RPMI8226 (cell line): ENCODE measurements around the gene KYNU.
"Not testable (repeated sequence)": the region's sequence is repeated elsewhere in the genome, so short reads cannot be mapped to it uniquely, and the experiment has no call there.

Experiments
- DNase-seq: peaks from one replicate; pipeline ENCODE4 v3.0.0-alpha.2; 2015

KYNU gene

DNA sequence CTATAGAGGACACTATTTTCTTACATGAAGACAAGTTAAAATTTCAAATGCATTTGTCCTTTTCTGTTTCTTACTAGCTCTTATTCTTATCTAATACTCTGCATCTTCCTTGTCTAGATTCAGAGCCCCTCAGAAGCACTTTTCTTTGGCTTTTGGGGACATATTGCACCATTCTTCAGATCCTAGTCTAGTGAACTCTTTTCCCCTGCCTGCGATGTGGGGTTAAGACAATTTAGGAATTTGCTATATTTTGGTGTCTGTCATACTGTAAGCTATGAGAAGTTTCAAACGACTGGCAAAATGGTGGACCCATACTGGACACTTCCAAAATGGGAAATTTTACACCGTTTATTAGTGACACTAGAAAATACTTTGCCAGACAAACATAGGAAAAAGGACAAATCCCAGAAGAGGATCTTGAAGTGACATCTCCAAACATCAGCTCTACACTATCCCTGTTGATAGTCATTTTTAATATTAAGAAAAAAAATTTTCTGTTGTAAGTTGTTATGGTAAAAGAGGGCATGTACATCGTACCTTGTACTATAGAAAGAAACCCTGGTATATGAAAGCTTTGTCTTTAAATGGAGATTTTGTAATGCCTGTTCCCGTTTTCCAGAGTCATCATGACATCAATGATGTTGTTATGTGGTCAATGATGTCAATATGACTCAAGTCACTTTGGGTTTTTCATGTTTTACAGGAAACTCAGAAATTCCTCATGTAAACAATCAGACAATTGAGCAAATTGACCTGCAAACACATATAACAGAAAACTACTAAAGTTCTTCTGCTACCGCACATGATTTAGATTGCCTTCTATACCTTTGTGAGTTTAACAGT is 4.4 kb upstream of the KYNU start:
- DNase-seq, result no peak

DNA sequence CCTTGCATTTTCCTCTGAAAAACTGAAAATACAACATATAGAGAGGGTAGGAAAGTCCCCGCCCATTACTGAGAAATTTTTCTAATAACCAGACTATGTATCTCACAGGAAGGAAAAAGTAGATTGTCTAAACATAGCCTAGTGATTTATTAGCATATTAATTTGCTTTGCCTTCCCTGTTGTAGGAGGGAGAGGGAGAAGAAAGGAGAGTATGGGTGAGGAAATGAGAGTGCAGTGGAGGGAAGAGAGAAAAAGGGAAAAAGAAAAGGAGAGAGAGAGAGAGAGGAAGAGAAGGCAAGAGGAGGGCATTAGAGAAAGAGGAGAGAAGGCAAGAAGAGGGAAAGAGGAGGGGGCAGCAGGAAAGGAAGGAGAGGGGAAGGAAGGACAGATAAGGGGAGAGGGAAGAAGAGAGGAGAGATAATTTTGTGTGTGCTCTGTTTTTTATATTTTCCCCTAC is 3.6 kb upstream of the KYNU start:
- no peak for DNase-seq

DNA sequence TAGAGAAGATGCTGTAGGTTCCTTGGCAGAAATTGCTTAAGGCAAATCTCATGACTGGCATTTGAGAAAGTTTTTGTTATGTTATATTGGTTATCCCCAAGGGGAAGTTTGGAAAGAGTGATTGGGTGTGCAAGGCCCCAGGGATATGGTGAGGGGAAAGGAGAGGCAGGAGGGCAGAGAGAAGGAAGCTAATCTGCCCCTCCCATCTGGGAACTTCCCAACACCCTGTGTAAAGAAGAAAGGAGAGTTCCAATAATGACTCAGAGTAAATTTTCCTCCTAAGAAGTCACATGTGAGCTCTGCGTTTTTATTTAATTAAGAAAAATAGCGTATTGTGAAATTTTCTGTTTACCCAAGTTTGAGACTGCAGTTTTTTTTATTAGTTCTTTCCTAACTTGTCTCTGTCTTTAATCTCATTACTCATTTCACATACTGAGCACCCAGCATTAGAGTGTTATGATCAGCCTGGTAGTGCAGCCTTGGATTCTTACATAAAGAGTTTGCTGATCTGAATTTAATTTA is 3.1 kb upstream of the KYNU start:
- no peak for DNase-seq

DNA sequence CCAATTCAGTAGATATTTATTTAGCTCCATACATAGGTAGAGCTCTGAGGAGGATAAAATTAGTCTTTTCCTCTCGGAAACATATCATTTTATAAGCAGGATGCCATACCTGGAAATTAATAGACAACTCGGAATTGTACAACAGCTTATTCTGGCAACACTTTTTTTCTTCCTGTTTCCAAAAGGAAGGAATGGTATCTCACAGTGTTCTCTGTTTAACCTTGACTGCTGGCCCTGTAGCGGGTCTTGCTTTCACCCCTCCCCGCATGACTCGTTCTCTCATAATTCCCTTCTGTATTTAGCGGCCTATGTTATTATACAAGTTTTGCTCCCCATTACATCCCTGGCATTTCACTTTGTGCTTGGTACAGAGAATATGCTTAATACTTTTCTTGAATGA is 2.5 kb upstream of the KYNU start:
- DNase-seq, result no peak

DNA sequence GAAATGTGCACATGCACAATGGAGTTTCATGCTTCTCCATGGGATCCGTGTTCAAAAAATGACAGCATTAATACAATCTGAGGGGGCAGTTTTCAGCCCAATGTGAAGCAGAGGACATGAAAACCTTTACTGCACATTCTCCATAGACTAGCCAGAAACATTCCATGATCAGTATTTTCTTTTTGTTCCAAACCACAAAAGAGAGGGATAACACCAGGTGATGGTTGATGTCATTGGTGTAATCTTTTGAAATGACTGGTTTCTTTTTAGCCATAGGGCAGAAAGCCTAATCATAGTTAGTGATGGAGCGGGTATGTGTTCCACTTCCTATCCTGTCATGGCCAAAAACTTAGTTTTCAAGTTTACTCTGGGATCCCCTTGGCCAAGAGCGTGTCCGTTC is 1.8 kb upstream of the KYNU start:
- DNase-seq, result no peak

DNA sequence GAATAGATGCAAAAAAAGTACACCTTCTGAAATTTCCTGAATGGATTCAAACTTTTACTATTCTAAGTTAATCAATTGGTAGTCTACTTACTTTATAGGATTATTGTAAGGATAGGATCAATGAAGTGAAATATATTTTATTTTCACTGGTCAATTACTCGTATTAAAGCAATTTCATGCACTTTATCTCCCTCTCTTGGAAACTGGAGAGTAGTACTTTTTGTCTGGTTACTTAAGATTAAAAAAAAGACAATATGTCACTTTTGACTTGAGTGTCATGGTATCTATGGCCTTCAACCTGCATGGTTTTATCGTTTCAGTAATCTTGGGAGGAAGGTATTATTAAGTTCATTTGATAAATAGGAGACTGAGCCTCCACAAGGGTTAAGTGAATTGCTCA is 1.0 kb upstream of the KYNU start:
- no peak for DNase-seq

DNA sequence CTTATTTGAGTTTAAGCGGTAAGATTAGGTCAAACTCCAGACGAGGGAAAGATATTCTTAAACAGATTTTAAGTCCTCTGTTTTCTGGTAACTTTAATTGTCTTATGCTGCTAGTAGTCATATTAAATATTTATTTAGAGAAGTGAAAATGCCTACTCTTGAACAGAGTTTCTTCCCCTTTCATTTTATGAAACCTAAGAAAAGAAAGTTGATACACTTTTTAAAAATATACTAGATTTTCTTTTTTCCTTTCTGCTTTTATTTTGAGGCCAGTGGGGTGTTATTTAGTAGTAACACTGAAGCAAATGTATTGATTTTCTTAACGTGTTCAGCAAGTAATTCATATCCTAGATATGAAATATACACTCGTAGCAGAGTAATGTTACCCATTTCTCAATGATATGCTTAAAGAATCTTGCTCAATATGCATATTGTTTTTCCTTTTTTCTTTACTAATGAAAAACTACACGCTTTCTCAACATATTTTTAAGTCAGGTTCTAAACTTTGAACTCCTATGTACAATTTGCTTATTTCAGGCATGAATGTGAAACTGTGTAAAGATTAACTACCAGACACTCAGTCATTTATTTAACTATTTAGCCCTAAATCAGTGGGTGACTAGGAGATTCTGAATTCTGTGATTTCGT is 691 bp downstream of the KYNU start:
- no peak for DNase-seq

DNA sequence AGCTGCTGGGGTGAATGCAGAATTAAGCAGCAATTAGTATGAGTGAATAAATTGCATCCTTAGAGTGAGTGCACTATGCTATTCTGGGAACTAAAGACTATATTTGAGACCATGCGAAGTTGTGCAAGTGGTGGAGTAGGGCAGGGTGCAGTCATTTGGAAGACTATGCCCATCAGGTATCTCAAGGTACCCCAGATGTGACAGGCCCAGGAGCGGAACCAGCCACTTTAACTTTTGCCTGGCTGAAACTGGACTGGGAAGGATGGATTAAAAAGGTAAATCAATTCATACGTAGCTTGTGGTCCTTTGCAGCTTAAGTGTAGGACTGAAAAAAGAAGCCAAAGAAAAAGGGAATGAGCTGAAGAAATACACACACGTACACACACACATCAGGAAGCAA is 1.7 kb downstream of the KYNU start:
- no peak for DNase-seq

DNA sequence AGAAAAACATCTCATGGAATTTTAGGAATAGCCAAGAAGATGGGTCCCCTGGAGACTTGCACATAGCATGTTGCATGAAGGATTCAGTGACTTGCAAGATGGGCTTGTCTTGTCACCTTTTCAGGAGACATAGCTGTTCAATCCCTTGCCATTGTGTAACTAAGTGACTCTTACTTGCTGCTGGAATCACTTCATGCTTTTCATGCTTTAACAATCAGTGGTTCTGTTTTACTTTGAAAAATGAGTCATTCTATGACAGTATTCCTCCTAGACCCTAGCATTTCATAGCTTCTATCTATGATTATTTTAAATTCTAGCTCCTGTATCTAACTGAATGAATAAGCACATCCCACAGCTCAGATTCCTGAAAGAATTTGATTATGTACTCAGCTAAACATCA is 2.8 kb downstream of the KYNU start:
- DNase-seq, result no peak

DNA sequence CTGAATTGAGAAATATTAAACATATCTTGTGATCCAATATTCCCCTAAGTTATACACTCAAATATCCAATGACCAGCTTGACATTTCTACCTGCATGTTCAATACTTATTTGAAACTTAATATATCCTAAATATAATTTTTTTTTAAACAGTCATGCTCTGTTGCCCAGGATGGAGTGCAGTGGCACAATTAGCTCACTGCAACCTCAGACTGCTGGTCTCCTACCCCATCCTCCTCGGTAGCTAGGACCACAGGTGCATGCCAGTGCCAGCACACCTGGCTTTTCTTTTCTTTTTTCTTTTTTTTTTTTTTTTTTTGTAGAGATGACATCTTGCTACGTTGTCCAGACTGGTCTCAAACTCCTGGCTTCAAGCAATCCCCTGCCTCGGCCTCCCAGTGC is 4.2 kb downstream of the KYNU start:
- no peak for DNase-seq

DNA sequence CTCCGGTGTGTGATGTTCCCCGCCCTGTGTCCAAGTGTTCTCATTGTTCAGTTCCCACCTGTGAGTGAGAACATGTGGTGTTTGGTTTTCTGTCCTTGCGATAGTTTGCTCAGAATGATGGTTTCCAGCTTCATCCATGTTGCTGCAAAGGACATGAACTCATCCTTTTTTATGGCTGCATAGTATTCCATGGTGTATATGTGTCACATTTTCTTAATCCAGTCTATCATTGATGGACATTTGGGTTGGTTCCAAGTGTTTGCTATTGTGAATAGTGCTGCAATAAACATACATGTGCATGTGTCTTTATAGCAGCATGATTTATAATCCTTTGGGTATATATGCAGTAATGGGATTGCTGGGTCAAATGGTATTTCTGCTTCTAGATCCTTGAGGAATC is 5.0 kb downstream of the KYNU start:
- DNase-seq, result not testable (repeated sequence)

DNA sequence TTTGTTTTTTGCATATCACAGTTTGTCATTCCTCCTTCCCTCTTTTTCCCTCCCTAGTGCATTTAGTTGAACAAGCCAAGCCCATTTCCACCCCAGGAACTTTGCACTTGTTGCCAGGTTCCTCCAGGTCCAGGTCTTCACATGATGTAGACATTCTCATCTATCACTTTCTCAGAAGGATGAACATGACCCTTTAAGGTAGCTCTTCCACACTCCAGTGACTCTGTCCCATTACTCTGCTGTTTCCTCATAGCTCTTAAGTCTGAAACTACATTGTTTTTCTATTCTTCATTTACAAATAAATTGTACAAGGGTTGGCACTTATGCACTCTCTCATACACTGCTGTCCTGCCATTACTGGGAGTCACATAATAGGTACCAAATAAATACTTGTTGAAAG is 6.1 kb downstream of the KYNU start:
- DNase-seq, result no peak

DNA sequence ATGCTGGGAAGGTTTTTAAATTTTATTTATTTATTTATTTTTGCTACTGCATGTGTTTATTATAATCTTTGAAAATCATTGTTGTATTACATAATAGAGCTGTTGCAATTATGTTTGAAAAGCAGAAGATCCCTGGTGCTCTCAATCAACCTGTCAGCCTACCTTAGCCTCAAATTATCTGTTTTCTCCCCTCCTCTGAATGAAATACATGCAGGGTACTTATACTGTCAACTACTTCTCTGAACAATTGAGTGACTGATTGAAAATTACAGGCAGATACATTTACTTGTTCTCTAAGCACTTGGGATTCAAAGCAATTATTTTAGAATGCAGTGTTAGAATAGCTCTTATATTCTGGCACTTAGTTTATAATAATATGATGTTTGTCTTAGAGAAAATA is 8.1 kb downstream of the KYNU start:
- DNase-seq, result no peak

DNA sequence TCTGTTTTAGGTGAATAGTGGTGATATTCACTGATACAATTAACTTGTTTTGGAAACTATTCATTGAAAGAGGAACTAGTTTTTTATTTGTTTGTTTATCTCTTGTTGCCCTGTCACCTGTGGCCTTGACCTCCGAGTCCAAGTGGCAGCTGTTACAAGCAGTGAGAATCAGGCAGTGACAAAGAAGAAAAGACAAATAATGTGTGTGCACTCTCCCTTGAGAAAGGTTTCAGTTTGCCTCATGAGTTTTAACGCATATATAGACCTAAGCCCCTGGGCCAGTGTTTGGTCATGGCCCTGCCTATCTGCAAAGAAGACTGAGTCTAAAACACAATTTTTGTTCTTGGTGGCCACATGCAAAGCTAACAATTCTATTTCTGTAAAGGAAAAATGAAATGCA is 15.3 kb downstream of the KYNU start:
- no peak for DNase-seq

DNA sequence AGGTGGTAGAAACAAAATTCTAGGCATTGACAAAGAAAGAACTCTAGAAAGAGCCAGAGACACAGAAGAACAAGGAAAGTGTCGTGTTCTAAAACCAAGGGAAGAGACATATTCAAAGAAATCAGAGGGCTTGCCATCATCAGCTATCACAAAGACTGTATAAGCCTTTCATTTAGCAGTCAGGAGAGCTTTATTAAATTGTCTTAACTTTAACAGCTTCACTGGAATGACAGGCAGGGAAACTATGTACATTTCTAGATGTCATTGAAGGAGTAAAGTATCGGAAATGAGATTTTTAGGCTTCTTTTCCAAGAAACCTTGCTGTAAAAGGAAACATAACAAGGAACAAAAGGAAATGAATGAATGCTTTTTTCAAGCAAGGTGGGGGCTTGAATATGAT is 15.8 kb downstream of the KYNU start:
- DNase-seq, result no peak

DNA sequence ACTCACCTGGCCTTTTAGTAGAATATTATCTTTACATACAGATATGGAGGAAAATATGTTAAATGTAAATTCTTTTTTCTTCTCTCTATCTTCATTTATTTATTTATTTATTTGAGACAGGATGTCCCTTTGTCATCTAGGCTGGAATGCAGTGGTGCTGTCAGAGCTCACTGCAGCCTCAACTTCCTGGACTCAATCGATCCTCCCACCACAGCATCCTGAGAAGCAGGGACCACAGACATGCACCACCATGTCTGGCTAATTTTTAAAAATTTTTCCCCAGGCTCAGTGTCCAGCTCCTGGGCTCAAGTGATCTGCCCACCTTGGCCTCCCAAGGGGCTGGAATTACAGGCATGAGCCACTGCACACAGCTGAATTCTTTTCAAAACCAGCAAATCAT is 20.3 kb downstream of the KYNU start:
- no peak for DNase-seq

DNA sequence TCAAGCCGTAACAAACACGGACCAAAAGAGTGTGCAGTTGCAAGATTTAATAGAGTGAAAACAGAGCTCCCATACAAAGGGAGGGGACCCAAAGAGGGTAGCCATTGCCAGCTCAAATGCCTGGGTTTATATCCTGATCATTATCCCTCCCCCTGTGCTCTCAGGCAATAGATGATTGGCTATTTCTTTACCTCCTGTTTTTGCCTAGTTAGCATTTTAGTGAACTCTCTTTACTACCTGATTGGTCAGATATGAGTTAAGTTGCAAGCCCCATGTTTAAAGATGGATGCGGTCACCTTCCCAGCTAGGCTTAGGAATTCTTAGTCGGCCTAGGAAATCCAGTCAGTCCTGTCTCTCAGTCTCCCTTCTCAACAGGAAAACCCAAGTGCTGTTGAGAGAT is 22.9 kb downstream of the KYNU start:
- DNase-seq, result not testable (repeated sequence)

DNA sequence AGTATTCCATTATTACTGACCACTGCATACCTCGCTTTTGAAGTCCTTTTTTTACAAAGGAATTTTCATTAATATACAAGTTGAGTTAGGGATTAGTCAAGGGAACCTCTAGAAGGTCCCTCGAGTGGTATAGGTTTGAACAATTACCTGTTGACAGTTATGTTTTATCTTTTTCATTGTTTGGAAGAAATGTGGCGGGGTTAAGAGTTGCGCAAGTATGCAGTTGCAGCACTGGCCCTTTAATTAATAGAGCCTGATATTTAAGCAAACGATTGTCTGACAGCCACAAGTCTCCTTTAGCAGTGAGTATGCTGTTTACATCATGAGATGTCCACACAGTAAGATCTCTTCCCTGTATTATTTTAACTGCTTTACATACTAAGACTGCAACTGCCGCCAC is 24.3 kb downstream of the KYNU start:
- DNase-seq, result no peak

DNA sequence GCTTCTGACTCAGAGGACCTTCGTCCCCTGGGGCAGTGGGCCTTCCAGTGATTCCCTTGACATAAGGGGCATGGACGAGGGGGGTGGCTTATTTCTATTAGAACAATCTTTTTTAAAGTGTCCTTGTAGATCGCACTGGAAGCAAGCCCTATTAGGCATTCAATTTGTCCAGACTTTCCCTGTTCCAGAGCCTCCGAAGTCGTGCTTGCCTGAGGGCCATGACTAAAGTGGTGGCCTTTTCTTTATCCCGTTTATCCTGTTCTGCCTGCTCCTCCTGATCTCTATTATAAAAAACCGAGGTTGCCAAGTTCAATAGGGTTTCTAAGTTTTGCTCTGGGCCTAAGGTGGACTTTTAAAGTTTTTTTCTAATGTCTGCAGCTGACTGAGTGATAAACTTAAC is 26.3 kb downstream of the KYNU start:
- DNase-seq, result not testable (repeated sequence)

DNA sequence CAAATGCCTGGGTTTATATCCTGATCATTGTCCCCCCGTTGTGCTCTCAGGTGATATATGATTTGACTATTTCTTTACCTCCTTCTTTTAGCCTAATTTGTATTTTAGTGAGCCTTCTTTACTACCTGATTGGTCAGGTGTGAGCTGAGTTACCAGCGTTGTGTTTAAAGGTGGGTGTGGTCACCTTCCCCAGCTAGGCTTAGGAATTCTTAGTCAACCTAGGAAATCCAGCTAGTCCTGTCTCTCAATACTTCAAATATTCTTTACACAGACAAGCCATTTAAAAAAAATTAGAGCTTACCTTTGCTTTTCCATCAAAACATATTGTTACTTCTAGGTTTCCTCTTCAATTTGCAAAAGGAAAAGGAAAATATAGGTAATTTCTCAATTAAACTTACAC is 30.2 kb downstream of the KYNU start:
- no peak for DNase-seq

DNA sequence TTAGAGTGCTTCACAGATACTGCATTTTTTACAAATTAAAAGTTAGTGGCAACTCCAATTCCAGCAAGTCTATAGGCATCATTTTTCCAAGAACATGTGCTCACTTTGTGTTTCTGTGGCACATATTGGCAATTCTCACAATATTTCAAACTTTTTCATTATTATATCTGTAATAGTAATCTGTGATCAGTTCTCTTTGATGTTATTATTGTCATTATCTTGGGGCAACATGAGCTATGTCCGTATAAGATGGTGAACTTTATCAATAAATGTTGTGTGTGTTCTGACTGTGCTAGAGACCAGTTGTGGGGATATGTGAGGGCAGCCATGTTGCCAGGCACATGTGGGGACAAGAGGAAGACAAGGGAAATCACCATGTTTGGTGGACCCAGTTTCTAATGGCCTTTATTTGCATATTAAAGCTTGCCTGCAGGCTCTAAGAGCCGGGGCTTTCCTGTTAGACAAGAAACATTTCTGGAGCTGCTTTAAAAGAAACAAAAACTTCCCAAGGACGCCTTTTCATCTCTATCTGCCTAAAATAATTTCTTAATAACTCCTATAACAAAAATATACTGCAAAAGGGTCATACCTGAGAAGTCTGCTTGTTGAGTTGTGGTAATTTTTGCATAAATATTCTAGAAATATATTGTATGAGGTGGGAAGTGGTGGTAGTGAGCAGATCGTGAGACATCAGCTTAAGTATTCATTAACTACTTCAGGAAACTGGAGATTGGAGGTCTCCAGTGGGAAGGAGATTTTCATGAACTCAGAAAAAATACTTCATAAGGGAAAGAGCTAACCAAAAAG is 37.2 kb downstream of the KYNU start:
- DNase-seq, result no peak

DNA sequence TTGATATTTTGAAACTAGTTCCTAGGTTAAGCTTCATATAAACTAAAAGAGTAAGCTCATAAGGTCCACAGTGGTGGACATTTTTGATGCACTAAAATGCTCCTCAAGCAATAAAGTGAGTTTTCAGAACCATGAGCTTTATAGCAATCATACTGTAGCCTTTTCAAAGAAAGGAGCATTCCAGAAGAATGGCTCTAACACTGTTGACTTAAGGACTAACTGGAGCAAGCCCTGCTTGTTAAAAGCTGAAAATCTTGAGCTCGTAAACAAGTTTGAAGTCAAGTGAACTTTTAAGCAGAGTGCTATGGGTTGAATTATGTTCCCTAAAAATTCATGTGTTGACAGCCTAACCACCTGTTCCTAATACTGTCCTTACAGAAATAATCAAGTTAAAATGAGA is 38.0 kb downstream of the KYNU start:
- DNase-seq, result no peak

DNA sequence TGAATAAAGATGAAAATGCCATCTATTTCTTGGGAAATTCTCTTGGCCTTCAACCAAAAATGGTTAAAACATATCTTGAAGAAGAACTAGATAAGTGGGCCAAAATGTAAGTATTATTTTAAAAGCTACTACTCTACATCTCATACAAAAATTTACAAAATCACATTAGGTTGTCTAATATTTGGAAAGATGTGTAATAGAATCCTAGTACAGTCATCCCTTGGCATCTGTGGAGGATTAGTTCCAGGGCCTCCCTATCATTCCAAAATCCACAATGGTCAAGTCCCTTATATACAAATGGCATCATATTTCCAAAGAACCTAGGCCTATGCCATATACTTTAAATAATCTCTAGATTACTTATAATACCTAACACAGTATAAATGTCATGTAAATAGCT is 41.2 kb downstream of the KYNU start:
- no peak for DNase-seq

DNA sequence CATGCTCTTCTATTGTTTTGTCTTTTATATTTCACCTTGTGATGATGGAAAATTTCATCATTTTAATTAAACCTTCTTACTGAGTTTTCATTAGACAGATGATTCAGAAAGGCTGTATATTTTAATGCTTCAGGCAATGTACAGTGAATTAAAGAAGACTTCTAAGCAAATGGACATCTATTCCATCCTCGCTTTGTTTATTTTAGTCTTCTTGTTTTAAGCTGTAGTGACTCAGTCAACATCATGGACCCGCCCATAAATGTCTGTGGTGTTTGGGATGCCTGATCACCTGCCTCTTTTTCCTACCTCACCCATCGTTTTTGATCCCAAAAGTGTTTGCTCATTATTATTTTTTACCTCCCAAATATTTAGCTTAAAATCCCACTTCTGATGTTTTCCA is 43.1 kb downstream of the KYNU start:
- DNase-seq, result no peak
